ENCODE data around the gene RGS1.

RGS1 gene

DNA sequence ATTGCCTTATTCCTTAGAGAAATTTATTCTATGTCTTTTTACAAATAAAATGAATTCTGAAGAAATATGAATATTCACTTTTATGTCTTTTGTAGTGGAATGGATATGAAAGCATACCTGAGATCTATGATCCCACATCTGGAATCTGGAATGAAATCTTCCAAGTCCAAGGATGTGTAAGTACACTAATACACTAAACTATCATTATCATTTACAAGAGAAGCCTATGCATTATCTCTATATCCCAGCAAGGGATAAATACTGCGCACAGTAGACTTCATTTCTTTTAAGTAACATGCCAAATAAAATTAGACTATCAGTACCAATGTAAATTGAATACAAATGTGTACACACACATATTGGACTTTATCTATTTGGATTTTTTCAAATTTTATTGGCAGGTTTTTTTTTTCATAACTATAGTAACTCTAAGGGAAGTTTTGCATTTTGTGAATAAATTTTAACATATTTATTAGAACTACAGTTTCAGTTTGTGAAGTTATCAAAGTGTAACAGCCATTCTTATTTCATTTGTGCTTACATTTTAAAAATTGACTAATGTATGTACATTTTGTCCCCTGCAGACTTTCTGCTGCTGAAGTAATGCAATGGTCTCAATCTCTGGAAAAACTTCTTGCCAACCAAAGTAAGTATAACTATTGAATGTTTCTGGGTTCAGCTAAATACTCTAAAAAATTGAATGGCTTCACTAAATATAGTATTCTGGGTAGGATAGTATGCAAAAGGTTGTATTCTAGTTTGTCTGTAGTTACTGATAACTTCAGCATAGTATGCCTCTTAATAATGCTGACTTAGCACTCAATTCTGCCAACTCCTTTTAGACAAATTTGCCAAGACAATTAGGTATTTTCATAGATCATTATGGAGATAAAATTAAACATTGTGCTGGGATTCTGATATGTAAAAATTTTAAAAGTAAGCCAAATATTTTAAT is 894 bp downstream of the RGS1 start:
- TF ChIP-seq, protein P1, sequence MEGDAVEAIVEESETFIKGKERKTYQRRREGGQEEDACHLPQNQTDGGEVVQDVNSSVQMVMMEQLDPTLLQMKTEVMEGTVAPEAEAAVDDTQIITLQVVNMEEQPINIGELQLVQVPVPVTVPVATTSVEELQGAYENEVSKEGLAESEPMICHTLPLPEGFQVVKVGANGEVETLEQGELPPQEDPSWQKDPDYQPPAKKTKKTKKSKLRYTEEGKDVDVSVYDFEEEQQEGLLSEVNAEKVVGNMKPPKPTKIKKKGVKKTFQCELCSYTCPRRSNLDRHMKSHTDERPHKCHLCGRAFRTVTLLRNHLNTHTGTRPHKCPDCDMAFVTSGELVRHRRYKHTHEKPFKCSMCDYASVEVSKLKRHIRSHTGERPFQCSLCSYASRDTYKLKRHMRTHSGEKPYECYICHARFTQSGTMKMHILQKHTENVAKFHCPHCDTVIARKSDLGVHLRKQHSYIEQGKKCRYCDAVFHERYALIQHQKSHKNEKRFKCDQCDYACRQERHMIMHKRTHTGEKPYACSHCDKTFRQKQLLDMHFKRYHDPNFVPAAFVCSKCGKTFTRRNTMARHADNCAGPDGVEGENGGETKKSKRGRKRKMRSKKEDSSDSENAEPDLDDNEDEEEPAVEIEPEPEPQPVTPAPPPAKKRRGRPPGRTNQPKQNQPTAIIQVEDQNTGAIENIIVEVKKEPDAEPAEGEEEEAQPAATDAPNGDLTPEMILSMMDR (IDR thresholded peaks at IDR 0.05; ENCODE audit: low read depth, low read length), result no peak
- DNase-seq, result no peak
- H3K4me1 ChIP-seq, result peaks cover 7% of the 10 kb centered on the region
- no peak overlapping the region for H3K4me3 ChIP-seq (ENCODE audit: low read depth, low read length)
- no peaks in the 10 kb centered on the region for H3K9me3 ChIP-seq
- H3K27me3 ChIP-seq, result no peaks in the 10 kb centered on the region
- H3K36me3 ChIP-seq, result no peaks in the 10 kb centered on the region

DNA sequence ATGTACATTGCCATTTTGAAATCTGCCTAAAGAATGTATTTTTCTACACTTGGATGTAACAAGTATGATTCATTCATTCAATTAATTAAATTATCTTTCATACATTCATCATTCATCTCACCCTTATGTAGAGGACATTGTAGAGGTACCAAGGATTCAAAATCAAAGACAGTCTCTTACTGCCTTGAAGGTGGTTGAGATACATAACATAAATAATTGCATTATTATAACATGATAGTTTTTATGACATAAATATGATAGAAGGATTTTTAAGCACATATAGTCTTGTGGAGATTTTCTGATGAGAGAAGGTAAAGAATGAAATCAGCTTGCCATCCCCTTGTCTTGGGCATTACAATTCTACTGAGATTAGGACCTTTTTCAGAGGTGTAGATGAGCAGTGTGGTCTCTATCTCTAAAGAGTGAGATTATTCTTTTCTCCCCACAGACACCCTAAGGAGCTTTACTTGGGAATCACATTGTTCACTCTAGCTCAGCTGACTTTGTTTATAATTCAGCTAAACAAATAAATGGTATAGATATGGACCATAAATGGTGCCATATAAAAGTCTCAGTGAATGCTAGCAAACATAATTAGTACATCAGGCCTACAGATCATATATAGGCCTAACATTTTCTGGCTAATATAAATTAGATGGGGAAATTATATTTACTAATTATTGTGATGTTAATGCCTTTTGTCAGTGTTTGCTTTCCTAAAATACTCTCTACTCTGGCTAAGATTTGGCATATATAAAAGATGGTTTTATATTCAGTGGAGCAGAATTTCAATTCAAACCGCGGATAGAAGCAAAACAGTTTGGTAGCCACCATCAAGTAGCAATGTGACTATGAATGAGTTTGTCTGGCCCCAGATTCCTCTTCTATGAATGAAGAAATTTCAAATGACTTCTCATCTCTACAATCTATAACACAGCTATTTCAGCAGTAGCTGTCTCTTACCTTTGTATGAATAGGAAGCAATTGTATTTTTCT is 1.9 kb downstream of the RGS1 start:
- H3K27me3 ChIP-seq, result no peaks in the 10 kb centered on the region
- DNase-seq, result no peak
- H3K9me3 ChIP-seq, result no peaks in the 10 kb centered on the region
- H3K4me1 ChIP-seq, result peaks cover 7% of the 10 kb centered on the region
- no peaks in the 10 kb centered on the region for H3K36me3 ChIP-seq
- TF ChIP-seq, protein P1 (IDR thresholded peaks at IDR 0.05; ENCODE audit: low read depth, low read length), result no peak
- no peak overlapping the region for H3K4me3 ChIP-seq (ENCODE audit: low read depth, low read length)

DNA sequence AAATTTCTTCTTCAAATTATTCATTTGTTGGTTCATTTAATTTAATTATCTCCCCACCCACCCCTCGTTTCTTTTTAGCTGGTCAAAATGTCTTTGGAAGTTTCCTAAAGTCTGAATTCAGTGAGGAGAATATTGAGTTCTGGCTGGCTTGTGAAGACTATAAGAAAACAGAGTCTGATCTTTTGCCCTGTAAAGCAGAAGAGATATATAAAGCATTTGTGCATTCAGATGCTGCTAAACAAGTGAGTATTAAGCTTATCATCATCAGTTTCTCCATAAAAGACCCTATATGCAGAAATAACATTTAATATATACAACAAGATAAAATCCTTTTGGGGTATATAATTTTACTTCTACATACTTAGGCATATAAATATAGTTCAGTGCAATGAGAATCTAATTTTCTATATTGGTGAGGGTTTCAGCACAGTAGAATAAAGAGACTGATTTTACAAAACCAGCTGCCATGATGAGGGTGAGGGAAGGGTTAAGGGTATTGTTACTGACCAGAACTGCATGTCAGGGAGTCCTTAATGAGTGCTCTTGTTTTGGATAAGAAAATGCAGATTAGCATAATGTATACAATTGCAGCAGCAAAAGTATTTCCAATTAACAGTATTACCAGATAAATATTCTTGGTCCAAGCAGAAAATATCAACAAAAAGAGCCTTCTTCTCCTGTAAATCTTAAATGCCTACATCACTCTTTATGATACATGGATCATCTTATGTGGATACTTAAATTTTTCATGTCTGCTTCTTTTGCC is 2.8 kb downstream of the RGS1 start:
- H3K27me3 ChIP-seq, result no peaks in the 10 kb centered on the region
- TF ChIP-seq, protein P1 (IDR thresholded peaks at IDR 0.05; ENCODE audit: low read depth, low read length), result no peak
- no peaks in the 10 kb centered on the region for H3K36me3 ChIP-seq
- no peak for DNase-seq
- H3K4me1 ChIP-seq, result peaks cover 7% of the 10 kb centered on the region
- H3K4me3 ChIP-seq (ENCODE audit: low read depth, low read length), result no peak overlapping the region
- no peaks in the 10 kb centered on the region for H3K9me3 ChIP-seq

DNA sequence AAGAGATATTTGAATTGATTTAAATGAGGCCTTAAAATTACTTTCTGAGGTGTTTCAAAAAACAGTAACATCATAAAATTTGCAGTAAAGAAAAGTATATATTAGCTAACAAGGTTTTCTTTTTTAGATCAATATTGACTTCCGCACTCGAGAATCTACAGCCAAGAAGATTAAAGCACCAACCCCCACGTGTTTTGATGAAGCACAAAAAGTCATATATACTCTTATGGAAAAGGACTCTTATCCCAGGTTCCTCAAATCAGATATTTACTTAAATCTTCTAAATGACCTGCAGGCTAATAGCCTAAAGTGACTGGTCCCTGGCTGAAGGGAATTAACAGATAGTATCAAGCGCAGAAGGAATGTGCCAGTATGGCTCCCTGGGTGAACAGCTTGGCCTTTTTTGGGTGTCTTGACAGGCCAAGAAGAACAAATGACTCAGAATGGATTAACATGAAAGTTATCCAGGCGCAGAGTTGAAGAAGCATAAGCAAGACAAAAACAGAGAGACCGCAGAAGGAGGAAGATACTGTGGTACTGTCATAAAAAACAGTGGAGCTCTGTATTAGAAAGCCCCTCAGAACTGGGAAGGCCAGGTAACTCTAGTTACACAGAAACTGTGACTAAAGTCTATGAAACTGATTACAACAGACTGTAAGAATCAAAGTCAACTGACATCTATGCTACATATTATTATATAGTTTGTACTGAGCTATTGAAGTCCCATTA is 3.6 kb downstream of the RGS1 start:
- Histone ChIP-seq H3K4me1 (peaks cover 7% of the 10 kb centered on the region), H3K27me3 (no peaks in the 10 kb centered on the region), H3K9me3 (no peaks in the 10 kb centered on the region), H3K36me3 (no peaks in the 10 kb centered on the region), H3K4me3 (ENCODE audit: low read depth, low read length) (no peak overlapping the region)
- TF ChIP-seq, protein P1 (IDR thresholded peaks at IDR 0.05; ENCODE audit: low read depth, low read length), result no peak
- DNase-seq, result no peak

DNA sequence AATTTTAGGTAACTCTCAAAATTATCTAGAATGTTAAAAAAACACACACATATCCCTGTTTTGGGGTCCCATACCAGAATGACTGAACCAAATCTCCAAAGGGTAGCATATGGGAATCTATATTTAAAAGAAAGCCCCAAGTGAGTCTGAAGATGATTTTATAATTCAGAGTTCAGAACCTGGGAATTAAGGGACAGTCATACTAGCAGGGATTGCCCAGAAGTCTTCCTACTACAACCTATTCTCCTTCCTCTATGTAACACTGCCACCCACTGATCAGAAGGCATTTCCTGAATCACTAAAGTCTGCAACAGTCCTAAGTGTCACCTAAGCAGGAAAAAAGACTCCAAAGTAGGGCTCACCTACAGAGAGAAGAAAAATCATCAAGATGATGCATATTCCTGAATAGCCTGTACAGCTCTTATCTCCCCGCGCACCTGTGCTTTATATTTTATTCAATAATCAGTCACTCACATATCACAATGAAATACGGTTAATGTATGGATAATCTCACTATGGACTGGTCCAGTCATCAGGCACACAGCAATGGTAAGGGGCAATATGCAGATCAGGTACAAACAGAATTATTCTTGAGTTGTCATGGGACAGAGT is 4.9 kb downstream of the RGS1 start:
- Histone ChIP-seq H3K9me3 (no peaks in the 10 kb centered on the region), H3K36me3 (no peaks in the 10 kb centered on the region), H3K4me1 (peaks cover 7% of the 10 kb centered on the region), H3K4me3 (ENCODE audit: low read depth, low read length) (no peak overlapping the region), H3K27me3 (no peaks in the 10 kb centered on the region)
- TF ChIP-seq, protein P1 (IDR thresholded peaks at IDR 0.05; ENCODE audit: low read depth, low read length), result peak; percentile 66
- DNase-seq, result peak; percentile 14
